ENCODE measurements around the gene KIR2DL1.
"Not testable (repeated sequence)": the region's sequence is repeated elsewhere in the genome, so short reads cannot be mapped to it uniquely, and the experiment has no call there.

DNA sequence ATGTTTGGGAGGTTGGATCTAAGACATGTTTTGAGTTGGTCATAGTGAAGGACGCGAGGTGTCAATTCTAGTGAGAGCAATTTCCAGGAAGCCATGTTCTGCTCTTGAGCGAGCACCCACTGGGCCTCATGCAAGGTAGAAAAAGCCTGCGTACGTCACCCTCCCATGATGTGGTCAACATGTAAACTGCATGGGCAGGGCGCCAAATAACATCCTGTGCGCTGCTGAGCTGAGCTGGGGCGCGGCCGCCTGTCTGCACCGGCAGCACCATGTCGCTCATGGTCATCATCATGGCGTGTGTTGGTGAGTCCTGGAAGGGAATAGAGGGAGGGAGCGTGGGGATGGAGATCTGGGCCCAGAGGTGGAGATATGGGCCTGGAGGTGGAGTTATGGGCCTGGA lies 62.9 kb downstream of the KIR2DL1 start, which contains the start of gene KIR2DS4:
- TF ChIP-seq, protein P1, sequence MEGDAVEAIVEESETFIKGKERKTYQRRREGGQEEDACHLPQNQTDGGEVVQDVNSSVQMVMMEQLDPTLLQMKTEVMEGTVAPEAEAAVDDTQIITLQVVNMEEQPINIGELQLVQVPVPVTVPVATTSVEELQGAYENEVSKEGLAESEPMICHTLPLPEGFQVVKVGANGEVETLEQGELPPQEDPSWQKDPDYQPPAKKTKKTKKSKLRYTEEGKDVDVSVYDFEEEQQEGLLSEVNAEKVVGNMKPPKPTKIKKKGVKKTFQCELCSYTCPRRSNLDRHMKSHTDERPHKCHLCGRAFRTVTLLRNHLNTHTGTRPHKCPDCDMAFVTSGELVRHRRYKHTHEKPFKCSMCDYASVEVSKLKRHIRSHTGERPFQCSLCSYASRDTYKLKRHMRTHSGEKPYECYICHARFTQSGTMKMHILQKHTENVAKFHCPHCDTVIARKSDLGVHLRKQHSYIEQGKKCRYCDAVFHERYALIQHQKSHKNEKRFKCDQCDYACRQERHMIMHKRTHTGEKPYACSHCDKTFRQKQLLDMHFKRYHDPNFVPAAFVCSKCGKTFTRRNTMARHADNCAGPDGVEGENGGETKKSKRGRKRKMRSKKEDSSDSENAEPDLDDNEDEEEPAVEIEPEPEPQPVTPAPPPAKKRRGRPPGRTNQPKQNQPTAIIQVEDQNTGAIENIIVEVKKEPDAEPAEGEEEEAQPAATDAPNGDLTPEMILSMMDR (IDR thresholded peaks at IDR 0.05; ENCODE audit: insufficient read depth, low read length), result not testable (repeated sequence)
- not testable (repeated sequence) for TF ChIP-seq GABPA (IDR thresholded peaks at IDR 0.05; ENCODE audit: low read depth)
